ENCODE results near the gene TNK1. TPM values are rescaled to one million over a fixed set of nuclear protein-coding genes. Genes with fewer than 3 reads are reported as not detected.

The TNK1 gene
- total and polyA plus RNA-seq, 2 donors (not counting 3 experiments of a cell fraction or from before 2014, with no cell fraction given), result 0.22 to 0.58 TPM

GRCh38 chr17:7437369-7437863 lies 56.5 kb downstream of the TNK1 start:
- no peak overlapping the region for H3K4me3 ChIP-seq (replicated peaks in 1 of 3; ENCODE audit: insufficient read depth in 1 of 3, low read depth in 1 of 3, low read length in 3 of 3)
- POLR2A ChIA-PET, result interaction anchor here (0.8 to 1.7 kb wide), 4 partner anchors 8 to 47 kb away, joined by 3 to 8 read pairs (median 5); partner anchors contain the start of genes POLR2A and TMEM256
- no peaks in the 10 kb centered on the region for H3K79me2 ChIP-seq (ENCODE audit: control insufficient read depth, insufficient read depth, low read length)
- peak overlapping the region; percentile 44 for H3K4me2 ChIP-seq (ENCODE audit: insufficient read depth, low read length)
- intact Hi-C loops (cut with micrococcal nuclease) (loop anchor here (1.0 to 5.0 kb wide), 5 partner anchors 17 to 250 kb away; partner anchors contain the start of genes CTDNEP1, ELP5, SENP3 and TP53), dilution Hi-C loops (cut with MboI; ENCODE audit: extremely low pct_ligation_motif_present, low sequenced_read_pairs) (no loop called here)
- DNase-seq (ENCODE audit: low read depth, low spot score), result no peak
- H3K4me1 ChIP-seq (ENCODE audit: control insufficient read depth, extremely low read depth, insufficient read depth, low read length), result peaks cover 23% of the 10 kb centered on the region
- no peak for FAIRE-seq
- TF ChIP-seq POLR2AphosphoS5 (IDR thresholded peaks at IDR 0.05; ENCODE audit: insufficient read depth, low read depth, low read length) (no peak), JUN (IDR thresholded peaks at IDR 0.05; ENCODE audit: borderline replicate concordance, insufficient read depth, insufficient read length, low read depth) (no peak), CTCF (IDR thresholded peaks at IDR 0.05; ENCODE audit: extremely low read depth in 1 of 2, insufficient read depth in 1 of 2, low read depth in 1 of 2, low read length in 2 of 2) (no peak), POLR2A (IDR thresholded peaks at IDR 0.05; ENCODE audit: low read depth, low read length) (no peak), MYC (IDR thresholded peaks at IDR 0.05; ENCODE audit: low read depth, low read length) (no peak)
- H3K9me1 ChIP-seq (replicated peaks; ENCODE audit: control insufficient read depth, extremely low read depth, insufficient read depth, low read length), result no peaks in the 10 kb centered on the region
- no peak overlapping the region for H2AFZ ChIP-seq (ENCODE audit: low read depth, low read length)
- no TSS peak for BruUV-seq (replicated peaks)
- no peaks in the 10 kb centered on the region for H3K9me3 ChIP-seq (replicated peaks; ENCODE audit: control insufficient read depth, insufficient read depth, low read length)
- H3K36me3 ChIP-seq (ENCODE audit: control insufficient read depth in 2 of 2, extremely low read depth in 1 of 2, insufficient read depth in 2 of 2, low read length in 2 of 2), result no peaks in the 10 kb centered on the region
- H3K9ac ChIP-seq (replicated peaks; ENCODE audit: extremely low read depth, insufficient read depth, low read length), result no peak overlapping the region
- H3K27me3 ChIP-seq (ENCODE audit: control insufficient read depth in 2 of 2, insufficient read depth in 2 of 2, low read length in 2 of 2), result peaks cover 20 to 28% of the 10 kb centered on the region in 2 experiments
- CTCF ChIA-PET, result interaction anchor here (0.9 to 4.4 kb wide), 35 partner anchors 8 to 392 kb away, joined by 3 to 70 read pairs (median 7); partner anchors contain the start of genes CHRNB1, MPDU1, NLGN2 and PLSCR3
- H4K20me1 ChIP-seq (replicated peaks; ENCODE audit: control insufficient read depth, extremely low read depth, insufficient read depth, low read length), result no peaks in the 10 kb centered on the region
- H3K27ac ChIP-seq (ENCODE audit: insufficient read depth, low read depth, low read length), result no peak overlapping the region
